Measurements from ENCODE around the gene BLZF1. TPM values are rescaled to one million over a fixed set of nuclear protein-coding genes. Genes with fewer than 3 reads are reported as not detected.
"Not testable (repeated sequence)": the region's sequence is repeated elsewhere in the genome, so short reads cannot be mapped to it uniquely, and the experiment has no call there.

The BLZF1 gene
- total RNA-seq, 2 donors from 2014 or later = 14.6 to 18.4 TPM

DNA sequence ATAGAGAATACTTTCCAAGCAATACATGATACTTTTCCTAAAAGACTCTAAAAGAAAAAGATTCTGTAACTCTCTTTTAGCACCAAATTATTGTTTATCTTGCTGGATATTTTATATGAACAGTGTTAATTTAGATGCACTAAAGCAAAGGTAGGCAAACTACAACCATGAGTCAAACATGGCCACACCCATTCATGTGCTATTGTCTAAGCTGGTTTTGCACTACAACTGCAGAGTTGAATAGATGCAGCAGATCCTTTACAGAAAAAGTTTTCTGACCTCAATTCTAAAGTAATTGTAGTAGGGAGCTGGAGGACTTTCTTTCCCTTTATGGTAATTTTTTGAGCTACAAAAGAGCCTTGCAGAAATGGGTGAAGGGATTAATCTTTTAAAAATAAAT, 19.4 kb downstream of the BLZF1 start:
- Histone ChIP-seq H3K4me1 (no peaks in the 10 kb centered on the region), H3K27ac (no peak overlapping the region), H3K36me3 (peaks cover 69% of the 10 kb centered on the region), H3K9me3 (no peaks in the 10 kb centered on the region), H3K4me3 (no peak overlapping the region), H3K27me3 (no peaks in the 10 kb centered on the region)
- TF ChIP-seq, protein P1, sequence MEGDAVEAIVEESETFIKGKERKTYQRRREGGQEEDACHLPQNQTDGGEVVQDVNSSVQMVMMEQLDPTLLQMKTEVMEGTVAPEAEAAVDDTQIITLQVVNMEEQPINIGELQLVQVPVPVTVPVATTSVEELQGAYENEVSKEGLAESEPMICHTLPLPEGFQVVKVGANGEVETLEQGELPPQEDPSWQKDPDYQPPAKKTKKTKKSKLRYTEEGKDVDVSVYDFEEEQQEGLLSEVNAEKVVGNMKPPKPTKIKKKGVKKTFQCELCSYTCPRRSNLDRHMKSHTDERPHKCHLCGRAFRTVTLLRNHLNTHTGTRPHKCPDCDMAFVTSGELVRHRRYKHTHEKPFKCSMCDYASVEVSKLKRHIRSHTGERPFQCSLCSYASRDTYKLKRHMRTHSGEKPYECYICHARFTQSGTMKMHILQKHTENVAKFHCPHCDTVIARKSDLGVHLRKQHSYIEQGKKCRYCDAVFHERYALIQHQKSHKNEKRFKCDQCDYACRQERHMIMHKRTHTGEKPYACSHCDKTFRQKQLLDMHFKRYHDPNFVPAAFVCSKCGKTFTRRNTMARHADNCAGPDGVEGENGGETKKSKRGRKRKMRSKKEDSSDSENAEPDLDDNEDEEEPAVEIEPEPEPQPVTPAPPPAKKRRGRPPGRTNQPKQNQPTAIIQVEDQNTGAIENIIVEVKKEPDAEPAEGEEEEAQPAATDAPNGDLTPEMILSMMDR (IDR thresholded peaks at IDR 0.05) = no peak
- DNase-seq (ENCODE audit: low spot score) = no peak

DNA sequence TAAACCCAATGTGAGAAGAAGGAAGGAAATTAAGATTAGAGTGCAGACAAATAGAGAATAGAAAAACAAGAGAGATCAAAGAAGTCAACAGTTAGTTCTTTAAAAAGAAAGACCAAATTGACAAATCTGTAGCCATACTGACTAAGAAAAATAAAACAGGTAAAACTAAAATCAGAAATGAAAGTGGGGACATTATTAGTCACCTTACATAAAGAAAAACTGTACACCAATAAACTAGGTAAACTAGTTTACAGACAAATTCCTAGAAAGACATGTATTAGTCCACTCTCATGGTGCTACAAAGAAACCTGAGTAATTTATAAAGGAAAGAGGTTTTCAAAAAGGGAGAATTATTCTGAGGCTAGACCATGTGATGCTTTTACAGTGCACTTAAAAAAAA, 22.3 kb downstream of the BLZF1 start:
- TF ChIP-seq, protein P1 (IDR thresholded peaks at IDR 0.05) = no peak
- Histone ChIP-seq H3K27ac (no peak overlapping the region), H3K36me3 (peaks cover 71% of the 10 kb centered on the region), H3K4me3 (no peak overlapping the region), H3K27me3 (no peaks in the 10 kb centered on the region), H3K9me3 (no peaks in the 10 kb centered on the region), H3K4me1 (no peaks in the 10 kb centered on the region)
- DNase-seq (ENCODE audit: low spot score) = no peak

DNA sequence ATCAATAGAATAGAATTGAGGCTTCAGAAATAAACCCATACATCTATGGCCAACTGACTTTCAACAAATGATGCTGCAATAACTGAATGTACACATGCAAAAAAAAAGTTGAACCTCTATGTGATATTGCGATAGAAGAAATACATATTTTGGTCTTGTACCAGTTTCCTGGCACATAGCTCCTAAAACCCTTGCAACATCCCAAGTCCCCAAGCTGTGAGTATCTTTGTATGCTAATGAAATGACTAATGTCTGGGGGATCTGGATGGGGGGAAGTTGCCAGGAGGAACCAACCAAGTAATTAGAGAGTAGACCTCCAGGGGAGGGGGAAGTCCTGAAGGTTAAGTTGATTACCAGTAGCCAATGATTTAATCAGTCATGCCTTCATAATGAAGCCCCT, 24.4 kb downstream of the BLZF1 start:
- no peak for DNase-seq (ENCODE audit: low spot score)
- H3K4me1 ChIP-seq = no peaks in the 10 kb centered on the region
- H3K9me3 ChIP-seq = no peaks in the 10 kb centered on the region
- TF ChIP-seq, protein P1 (IDR thresholded peaks at IDR 0.05) = no peak
- H3K27me3 ChIP-seq = no peaks in the 10 kb centered on the region
- H3K36me3 ChIP-seq = peaks cover 65% of the 10 kb centered on the region
- no peak overlapping the region for H3K4me3 ChIP-seq
- H3K27ac ChIP-seq = no peak overlapping the region

DNA sequence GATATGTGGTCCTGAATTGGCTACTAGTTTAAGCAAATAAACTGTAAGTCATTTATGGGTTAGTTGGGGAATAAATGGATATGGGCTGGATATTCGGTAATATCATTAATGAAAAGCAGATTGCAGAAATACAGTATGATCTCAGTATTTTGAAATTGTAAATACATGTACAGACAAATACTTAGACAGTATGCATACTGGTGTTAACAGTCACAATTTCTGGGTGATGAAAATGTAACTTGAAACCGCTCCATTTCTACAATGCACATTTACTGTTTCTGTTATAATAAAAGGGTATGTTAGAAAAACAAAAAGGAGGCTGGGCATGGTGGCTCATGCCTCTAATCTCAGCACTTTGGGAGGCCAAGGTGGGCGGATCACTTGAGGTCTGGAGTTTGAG, 28.0 kb downstream of the BLZF1 start:
- no peaks in the 10 kb centered on the region for H3K27me3 ChIP-seq
- H3K4me1 ChIP-seq = no peaks in the 10 kb centered on the region
- H3K36me3 ChIP-seq = peaks cover 37% of the 10 kb centered on the region
- no peak for DNase-seq (ENCODE audit: low spot score)
- H3K9me3 ChIP-seq = no peaks in the 10 kb centered on the region
- H3K27ac ChIP-seq = no peak overlapping the region
- TF ChIP-seq, protein P1 (IDR thresholded peaks at IDR 0.05) = no peak
- no peak overlapping the region for H3K4me3 ChIP-seq

DNA sequence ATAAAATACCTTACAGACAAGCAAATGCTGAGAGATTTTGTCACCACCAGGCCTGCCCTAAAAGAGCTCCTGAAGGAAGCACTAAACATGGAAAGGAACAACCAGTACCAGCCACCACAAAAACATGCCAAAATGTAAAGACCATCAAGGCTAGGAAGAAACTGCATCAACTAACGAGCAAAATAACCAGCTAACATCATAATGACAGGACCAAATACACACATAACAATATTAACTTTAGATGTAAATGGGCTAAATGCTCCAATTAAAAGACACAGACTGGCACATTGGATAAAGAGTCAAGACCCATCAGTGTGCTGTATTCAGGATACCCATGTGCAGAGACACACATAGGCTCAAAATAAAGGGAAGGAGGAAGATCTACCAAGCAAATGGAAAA, 34.6 kb downstream of the BLZF1 start:
- peaks cover 0 to 29% of the 10 kb centered on the region in 2 donors for H3K9me3 ChIP-seq
- H3K4me1 ChIP-seq; H3K36me3 ChIP-seq; DNase-seq (ENCODE audit: low spot score); H3K27ac ChIP-seq; H3K27me3 ChIP-seq; H3K4me3 ChIP-seq: not testable (repeated sequence)

DNA sequence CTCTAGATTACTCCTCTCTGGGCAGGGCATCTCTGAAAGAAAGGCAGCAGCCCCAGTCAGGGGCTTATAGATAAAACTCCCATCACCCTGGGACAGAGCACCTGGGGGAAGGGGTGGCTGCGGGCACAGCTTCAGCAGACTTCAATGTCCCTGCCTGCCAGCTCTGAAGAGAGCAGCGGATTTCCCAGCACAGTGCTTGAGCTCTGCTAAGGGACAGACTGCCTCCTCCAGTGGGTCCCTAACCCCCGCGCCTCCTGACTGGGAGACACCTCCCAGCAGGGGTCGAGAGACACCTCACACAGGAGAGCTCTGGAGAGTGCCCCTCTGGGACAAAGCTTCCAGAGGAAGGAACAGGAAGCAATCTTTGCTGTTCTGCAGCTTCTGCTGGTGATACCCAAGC, 40.3 kb downstream of the BLZF1 start:
- not testable (repeated sequence) for DNase-seq (ENCODE audit: low spot score); H3K4me1 ChIP-seq; H3K4me3 ChIP-seq; H3K36me3 ChIP-seq; H3K27me3 ChIP-seq; H3K27ac ChIP-seq
- H3K9me3 ChIP-seq = peaks cover 0 to 29% of the 10 kb centered on the region in 2 donors

DNA sequence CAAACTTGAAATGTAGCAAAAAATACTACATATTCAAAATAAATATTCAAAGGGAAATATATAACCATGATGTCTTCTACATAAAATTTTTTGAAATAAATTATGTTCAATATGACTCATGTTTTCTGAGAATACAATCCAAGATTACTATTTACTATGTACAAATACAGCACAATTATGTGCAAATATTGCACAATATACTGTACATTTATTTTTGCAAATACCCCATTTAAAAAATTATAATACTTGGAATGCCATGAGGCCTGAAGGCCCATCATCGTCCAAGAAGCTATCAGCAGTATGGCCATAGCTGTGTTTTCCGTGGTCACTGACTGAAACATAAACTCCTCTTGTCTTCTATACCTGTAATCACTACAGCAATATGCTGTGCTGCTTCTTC, 47.0 kb downstream of the BLZF1 start:
- DNase-seq (ENCODE audit: low spot score) = no peak
- H3K27me3 ChIP-seq = no peaks in the 10 kb centered on the region

More for the DNA sequence above, 47.0 kb downstream of the BLZF1 start:
- Histone ChIP-seq H3K4me3 (no peak overlapping the region), H3K27ac (no peak overlapping the region), H3K9me3 (no peaks in the 10 kb centered on the region), H3K4me1 (no peaks in the 10 kb centered on the region), H3K36me3 (no peaks in the 10 kb centered on the region)
- TF ChIP-seq, protein P1 (IDR thresholded peaks at IDR 0.05) = no peak

Measured in right atrium auricular region (tissue), 2 donors.